K562 (cell line): ENCODE measurements around the gene RGL2. TPM values are rescaled to one million over a fixed set of nuclear protein-coding genes. Genes with fewer than 3 reads are reported as not detected.

ENCODE experiments used
- FOSL1 ChIP-seq: fragments of 200-800 bp; sonication (Bioruptor generic); conservative IDR thresholded peaks from 2 replicates; pipeline ENCODE4 v1.6.1; 2016; ENCODE audit warnings: missing genetic modification characterization, missing compliant biosample characterization
- GMEB1 ChIP-seq: fragments of 250-450 bp; sonication (Bioruptor Pico); IDR thresholded peaks from 2 replicates; pipeline ENCODE4 v1.4.0; 2020; ENCODE audit warnings: mild to moderate bottlenecking
- HINFP ChIP-seq: fragments of 450-650 bp; conservative IDR thresholded peaks from 2 replicates; pipeline ENCODE4 v1.6.1; 2016; ENCODE audit warnings: missing genetic modification characterization, low read depth, mild to moderate bottlenecking, control low read depth, missing compliant biosample characterization
- KLF13 ChIP-seq: fragments of 450-650 bp; IDR thresholded peaks from 2 replicates; pipeline ENCODE4 v1.6.1; 2016; ENCODE audit warnings: missing genetic modification characterization, low read depth, mild to moderate bottlenecking, missing compliant biosample characterization, moderate library complexity, borderline replicate concordance
- MGA ChIP-seq: fragments of 450-650 bp; IDR thresholded peaks from 2 replicates; pipeline ENCODE4 v1.6.1; 2016; ENCODE audit warnings: mild to moderate bottlenecking, moderate library complexity
- NR2C2 ChIP-seq, 2 experiments: fragments of 200-800 bp in 1 of 2; sonication (Bioruptor generic) in 1 of 2; sonication (generic) in 1 of 2; formaldehyde crosslinking in 1 of 2; IDR thresholded peaks; 2 replicates each; pipeline versions ENCODE4 v1.6.1 to v1.8.0; 2016 to 2022; ENCODE audit warnings: mild to moderate bottlenecking in 1 of 2, missing compliant biosample characterization in 1 of 2, missing genetic modification characterization in 1 of 2, missing genetic modification reagents in 1 of 2
- POLR2AphosphoS5 ChIP-seq: IDR thresholded peaks from 2 replicates; pipeline ENCODE4 v1.6.1; 2011; ENCODE audit warnings: mild to moderate bottlenecking, low read depth, low read length, moderate library complexity; ENCODE audit not compliant: control insufficient read depth, insufficient read depth
- RBM17 ChIP-seq: fragments of 200-400 bp; formaldehyde crosslinking; IDR thresholded peaks from 2 replicates; pipeline ENCODE4 v1.6.1; 2017; ENCODE audit warnings: low read depth, mild to moderate bottlenecking, low read length, borderline replicate concordance
- ZKSCAN3 ChIP-seq: fragments of 250-450 bp; sonication (Bioruptor Pico); IDR thresholded peaks from 2 replicates; pipeline ENCODE4 v1.4.0; 2020
- ZNF124 ChIP-seq: sonication (generic); formaldehyde crosslinking; IDR thresholded peaks from 2 replicates; pipeline ENCODE4 v1.8.1; 2022; ENCODE audit warnings: missing genetic modification reagents
- ZSCAN29 ChIP-seq: fragments of 450-650 bp; IDR thresholded peaks from 2 replicates; pipeline ENCODE4 v1.6.1; 2017
- polyA plus RNA-seq, 8 experiments: library from polyadenylated mRNA; depleted of rRNA in 4 of 8; stranded (reverse) in 5 of 8; unstranded in 3 of 8; fragments of >200 nt; fragmentation: Nextera tagmentation in 2 of 8; fragmentation: Illumina TruSeq in 1 of 8; extraction: Ambion mirVana in 2 of 8; extraction: Trizol in 1 of 8; gene quantifications; 2 replicates each; pipeline versions ENCODE4 v1.2.1 to v1.2.3, GENCODE V29; 2011 to 2014; ENCODE audit warnings: inconsistent platforms in 1 of 8, missing spikeins in 1 of 8
- total RNA-seq, 7 experiments: library from RNA; depleted of rRNA in 6 of 7; stranded (reverse); fragments of >200 nt in 6 of 7; fragmentation: Illumina TruSeq in 2 of 7; extraction: Trizol in 2 of 7; gene quantifications; 2 replicates each; pipeline versions ENCODE4 v1.2.1 to v1.2.3, GENCODE V29; 2011 to 2021; ENCODE audit warnings: low replicate concordance in 1 of 7

The RGL2 gene
- total and polyA plus RNA-seq, 9 of the 15 experiments (the other 6 are each of a cell fraction or from before 2014, with no cell fraction given) = 1.8 to 57.1 (median 19.5) TPM

- TF ChIP-seq GMEB1 (CRISPR knock-in tag) (peak; percentile 13; the same call in 1 of the 2 replicates), MGA (peak; percentile 56; the same call in 1 of the 2 replicates), ZSCAN29 (0 out of 2 replicates have a peak, but pooled peaks have one; percentile 49), KLF13 (tag) (peak; percentile 63; the same call in 1 of the 2 replicates), POLR2AphosphoS5 (peak; percentile 73), HINFP (tag) (peak; percentile 53; the same call in 1 of the 2 replicates), RBM17 (no peak), FOSL1 (tag) (peak; percentile 31; the same call in 1 of the 2 replicates), NR2C2 (CRISPR knock-in tag; IDR thresholded peaks at IDR 0.05) (no peak; the same call in 1 of the 2 replicates), NR2C2 (tag; IDR thresholded peaks at IDR 0.05) (peak; percentile 77), ZKSCAN3 (CRISPR knock-in tag) (no peak), ZNF124 (CRISPR knock-in tag) (no peak)
Measured at GRCh38 chr6:33248932-33249731, 49.6 kb downstream of the RGL2 start (continued).
